HEK293 (cell line): ENCODE measurements around the gene BRD2.
A peak's percentile ranks its signal among the peaks of the same experiment; 100 is the strongest.

Experiments used
- KLF7 ChIP-seq: fragments of 450-650 bp; formaldehyde crosslinking; IDR thresholded peaks from 2 replicates; pipeline ENCODE4 v1.5.1; 2016; ENCODE audit warnings: missing biosample characterization, missing genetic modification characterization, borderline replicate concordance
- KLF9 ChIP-seq: fragments of 450-650 bp; formaldehyde crosslinking; IDR thresholded peaks from 2 replicates; pipeline ENCODE4 v1.5.1; 2016; ENCODE audit warnings: missing biosample characterization, missing genetic modification characterization, low read depth
- YY2 ChIP-seq: fragments of 450-650 bp; formaldehyde crosslinking; IDR thresholded peaks from 2 replicates; pipeline ENCODE4 v1.5.1; 2016; ENCODE audit warnings: missing biosample characterization, missing genetic modification characterization
- ZBTB10 ChIP-seq: fragments of 450-650 bp; formaldehyde crosslinking; IDR thresholded peaks from 2 replicates; pipeline ENCODE4 v1.5.1; 2016; ENCODE audit warnings: missing biosample characterization, missing genetic modification characterization
- ZBTB20 ChIP-seq: fragments of 450-650 bp; formaldehyde crosslinking; IDR thresholded peaks from 2 replicates; pipeline ENCODE4 v1.5.1; 2016; ENCODE audit warnings: missing biosample characterization, missing genetic modification characterization
- ZBTB48 ChIP-seq: fragments of 450-650 bp; formaldehyde crosslinking; IDR thresholded peaks from 2 replicates; pipeline ENCODE4 v1.5.1; 2016; ENCODE audit warnings: missing biosample characterization, missing genetic modification characterization
- ZBTB7A ChIP-seq: fragments of 450-650 bp; formaldehyde crosslinking; IDR thresholded peaks from 2 replicates; pipeline ENCODE4 v1.5.1; 2016; ENCODE audit warnings: low read depth, missing biosample characterization, missing genetic modification characterization
- ZBTB8A ChIP-seq: fragments of 450-650 bp; formaldehyde crosslinking; IDR thresholded peaks from 2 replicates; pipeline ENCODE4 v1.5.1; 2016; ENCODE audit warnings: missing biosample characterization, missing genetic modification characterization
- ZNF146 ChIP-seq: fragments of 450-650 bp; formaldehyde crosslinking; IDR thresholded peaks from 2 replicates; pipeline ENCODE4 v1.5.1; 2016; ENCODE audit warnings: missing biosample characterization, missing genetic modification characterization
- ZNF16 ChIP-seq: fragments of 450-650 bp; formaldehyde crosslinking; IDR thresholded peaks from 2 replicates; pipeline ENCODE4 v1.5.1; 2016; ENCODE audit warnings: low read depth, missing biosample characterization, missing genetic modification characterization
- ZNF214 ChIP-seq: fragments of 450-650 bp; formaldehyde crosslinking; IDR thresholded peaks from 2 replicates; pipeline ENCODE4 v1.5.1; 2017; ENCODE audit warnings: missing biosample characterization, mild to moderate bottlenecking, missing genetic modification characterization, borderline replicate concordance
- ZNF223 ChIP-seq: fragments of 450-650 bp; formaldehyde crosslinking; IDR thresholded peaks from 2 replicates; pipeline ENCODE4 v1.5.1; 2016; ENCODE audit warnings: missing biosample characterization, missing genetic modification characterization
- ZNF24 ChIP-seq: fragments of 450-650 bp; formaldehyde crosslinking; IDR thresholded peaks from 2 replicates; pipeline ENCODE4 v1.5.1; 2016; ENCODE audit warnings: missing biosample characterization, missing genetic modification characterization
- ZNF280D ChIP-seq: fragments of 450-650 bp; formaldehyde crosslinking; IDR thresholded peaks from 2 replicates; pipeline ENCODE4 v1.5.1; 2016; ENCODE audit warnings: missing biosample characterization, missing genetic modification characterization
- ZNF311 ChIP-seq: fragments of 450-650 bp; formaldehyde crosslinking; IDR thresholded peaks from 2 replicates; pipeline ENCODE4 v1.5.1; 2017; ENCODE audit warnings: missing biosample characterization, missing genetic modification characterization, borderline replicate concordance
- ZNF529 ChIP-seq: fragments of 450-650 bp; formaldehyde crosslinking; IDR thresholded peaks from 2 replicates; pipeline ENCODE4 v1.5.1; 2017; ENCODE audit warnings: missing genetic modification characterization, missing biosample characterization; ENCODE audit not compliant: insufficient replicate concordance
- ZNF558 ChIP-seq: fragments of 450-650 bp; formaldehyde crosslinking; IDR thresholded peaks from 2 replicates; pipeline ENCODE4 v1.5.1; 2016; ENCODE audit warnings: missing biosample characterization, missing genetic modification characterization
- ZNF600 ChIP-seq: fragments of 450-650 bp; formaldehyde crosslinking; IDR thresholded peaks from 2 replicates; pipeline ENCODE4 v1.5.1; 2016; ENCODE audit warnings: missing biosample characterization, missing genetic modification characterization
- ZNF623 ChIP-seq: fragments of 450-650 bp; formaldehyde crosslinking; IDR thresholded peaks from 2 replicates; pipeline ENCODE4 v1.5.1; 2016; ENCODE audit warnings: missing biosample characterization, missing genetic modification characterization
- ZNF776 ChIP-seq: fragments of 450-650 bp; formaldehyde crosslinking; IDR thresholded peaks from 2 replicates; pipeline ENCODE4 v1.5.0; 2017; ENCODE audit warnings: missing biosample characterization, missing genetic modification characterization, borderline replicate concordance
- ZNF785 ChIP-seq: fragments of 450-650 bp; formaldehyde crosslinking; IDR thresholded peaks from 2 replicates; pipeline ENCODE4 v1.5.1; 2016; ENCODE audit warnings: missing biosample characterization, missing genetic modification characterization
- ZNF837 ChIP-seq: fragments of 450-650 bp; formaldehyde crosslinking; IDR thresholded peaks from 2 replicates; pipeline ENCODE4 v1.5.1; 2016; ENCODE audit warnings: missing biosample characterization, missing genetic modification characterization
- ZSCAN16 ChIP-seq: fragments of 450-650 bp; formaldehyde crosslinking; IDR thresholded peaks from 2 replicates; pipeline ENCODE4 v1.5.1; 2016; ENCODE audit warnings: missing biosample characterization, missing genetic modification characterization
- ZSCAN23 ChIP-seq: fragments of 450-650 bp; formaldehyde crosslinking; IDR thresholded peaks from 2 replicates; pipeline ENCODE4 v1.5.1; 2016; ENCODE audit warnings: missing biosample characterization, missing genetic modification characterization
- TF ChIP-seq, protein P1 (sequence below): fragments of 450-650 bp; formaldehyde crosslinking; IDR thresholded peaks from 2 replicates; pipeline ENCODE4 v1.5.1; 2016; ENCODE audit warnings: missing biosample characterization, missing genetic modification characterization
- TF ChIP-seq, protein P2 (sequence below): fragments of 450-650 bp; formaldehyde crosslinking; IDR thresholded peaks from 2 replicates; pipeline ENCODE4 v1.5.1; 2016; ENCODE audit warnings: missing biosample characterization, missing genetic modification characterization
- TF ChIP-seq, protein P3 (sequence below): fragments of 450-650 bp; formaldehyde crosslinking; IDR thresholded peaks from 2 replicates; pipeline ENCODE4 v1.5.1; 2016; ENCODE audit warnings: missing biosample characterization, missing genetic modification characterization
- TF ChIP-seq, protein P4 (sequence below): fragments of 450-650 bp; formaldehyde crosslinking; IDR thresholded peaks from 2 replicates; pipeline ENCODE4 v1.5.1; 2016; ENCODE audit warnings: missing biosample characterization, missing genetic modification characterization

Gene BRD2

GRCh38 chr6:32971242-32971580 is 2.8 kb downstream of the BRD2 start (continued):
- TF ChIP-seq ZNF280D (tag by site-specific recombination) (no peak), ZBTB8A (no peak), YY2 (tag by site-specific recombination) (peak; percentile 74), KLF7 (tag by site-specific recombination) (no peak), ZNF16 (tag by site-specific recombination) (0 out of 2 replicates have a peak, but pooled peaks have one; percentile 22), ZBTB10 (tag by site-specific recombination) (no peak; the same call in 1 of the 2 replicates), ZNF146 (tag by site-specific recombination) (no peak), ZNF529 (tag by site-specific recombination) (no peak), ZNF24 (tag by site-specific recombination) (no peak), ZBTB48 (tag by site-specific recombination) (peak; percentile 43; the same call in 1 of the 2 replicates), ZSCAN23 (tag by site-specific recombination) (0 out of 2 replicates have a peak, but pooled peaks have one; percentile 57), ZNF623 (tag by site-specific recombination) (0 out of 2 replicates have a peak, but pooled peaks have one; percentile 36), ZNF600 (tag by site-specific recombination) (peak; percentile 3; the same call in 1 of the 2 replicates), ZNF837 (tag by site-specific recombination) (peak; percentile 67), ZNF558 (tag by site-specific recombination) (0 out of 2 replicates have a peak, but pooled peaks have one; percentile 34), ZNF785 (peak; percentile 47; the same call in 1 of the 2 replicates), ZNF311 (no peak), ZBTB7A (tag by site-specific recombination) (peak; percentile 77; the same call in 1 of the 2 replicates), ZNF776 (no peak), ZBTB20 (tag by site-specific recombination) (0 out of 2 replicates have a peak, but pooled peaks have one; percentile 31), ZNF223 (tag by site-specific recombination) (peak; percentile 7; the same call in 1 of the 2 replicates), KLF9 (tag by site-specific recombination) (no peak), ZNF214 (tag by site-specific recombination) (no peak), ZSCAN16 (tag by site-specific recombination) (peak; percentile 78)
- TF ChIP-seq, protein P1, sequence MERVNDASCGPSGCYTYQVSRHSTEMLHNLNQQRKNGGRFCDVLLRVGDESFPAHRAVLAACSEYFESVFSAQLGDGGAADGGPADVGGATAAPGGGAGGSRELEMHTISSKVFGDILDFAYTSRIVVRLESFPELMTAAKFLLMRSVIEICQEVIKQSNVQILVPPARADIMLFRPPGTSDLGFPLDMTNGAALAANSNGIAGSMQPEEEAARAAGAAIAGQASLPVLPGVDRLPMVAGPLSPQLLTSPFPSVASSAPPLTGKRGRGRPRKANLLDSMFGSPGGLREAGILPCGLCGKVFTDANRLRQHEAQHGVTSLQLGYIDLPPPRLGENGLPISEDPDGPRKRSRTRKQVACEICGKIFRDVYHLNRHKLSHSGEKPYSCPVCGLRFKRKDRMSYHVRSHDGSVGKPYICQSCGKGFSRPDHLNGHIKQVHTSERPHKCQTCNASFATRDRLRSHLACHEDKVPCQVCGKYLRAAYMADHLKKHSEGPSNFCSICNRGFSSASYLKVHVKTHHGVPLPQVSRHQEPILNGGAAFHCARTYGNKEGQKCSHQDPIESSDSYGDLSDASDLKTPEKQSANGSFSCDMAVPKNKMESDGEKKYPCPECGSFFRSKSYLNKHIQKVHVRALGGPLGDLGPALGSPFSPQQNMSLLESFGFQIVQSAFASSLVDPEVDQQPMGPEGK: no peak
- TF ChIP-seq, protein P2, sequence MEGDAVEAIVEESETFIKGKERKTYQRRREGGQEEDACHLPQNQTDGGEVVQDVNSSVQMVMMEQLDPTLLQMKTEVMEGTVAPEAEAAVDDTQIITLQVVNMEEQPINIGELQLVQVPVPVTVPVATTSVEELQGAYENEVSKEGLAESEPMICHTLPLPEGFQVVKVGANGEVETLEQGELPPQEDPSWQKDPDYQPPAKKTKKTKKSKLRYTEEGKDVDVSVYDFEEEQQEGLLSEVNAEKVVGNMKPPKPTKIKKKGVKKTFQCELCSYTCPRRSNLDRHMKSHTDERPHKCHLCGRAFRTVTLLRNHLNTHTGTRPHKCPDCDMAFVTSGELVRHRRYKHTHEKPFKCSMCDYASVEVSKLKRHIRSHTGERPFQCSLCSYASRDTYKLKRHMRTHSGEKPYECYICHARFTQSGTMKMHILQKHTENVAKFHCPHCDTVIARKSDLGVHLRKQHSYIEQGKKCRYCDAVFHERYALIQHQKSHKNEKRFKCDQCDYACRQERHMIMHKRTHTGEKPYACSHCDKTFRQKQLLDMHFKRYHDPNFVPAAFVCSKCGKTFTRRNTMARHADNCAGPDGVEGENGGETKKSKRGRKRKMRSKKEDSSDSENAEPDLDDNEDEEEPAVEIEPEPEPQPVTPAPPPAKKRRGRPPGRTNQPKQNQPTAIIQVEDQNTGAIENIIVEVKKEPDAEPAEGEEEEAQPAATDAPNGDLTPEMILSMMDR (tag by site-specific recombination): 0 out of 2 replicates have a peak, but pooled peaks have one; percentile 36
- TF ChIP-seq, protein P3, sequence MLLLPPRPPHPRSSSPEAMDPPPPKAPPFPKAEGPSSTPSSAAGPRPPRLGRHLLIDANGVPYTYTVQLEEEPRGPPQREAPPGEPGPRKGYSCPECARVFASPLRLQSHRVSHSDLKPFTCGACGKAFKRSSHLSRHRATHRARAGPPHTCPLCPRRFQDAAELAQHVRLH: 0 out of 2 replicates have a peak, but pooled peaks have one; percentile 47
- TF ChIP-seq, protein P4, sequence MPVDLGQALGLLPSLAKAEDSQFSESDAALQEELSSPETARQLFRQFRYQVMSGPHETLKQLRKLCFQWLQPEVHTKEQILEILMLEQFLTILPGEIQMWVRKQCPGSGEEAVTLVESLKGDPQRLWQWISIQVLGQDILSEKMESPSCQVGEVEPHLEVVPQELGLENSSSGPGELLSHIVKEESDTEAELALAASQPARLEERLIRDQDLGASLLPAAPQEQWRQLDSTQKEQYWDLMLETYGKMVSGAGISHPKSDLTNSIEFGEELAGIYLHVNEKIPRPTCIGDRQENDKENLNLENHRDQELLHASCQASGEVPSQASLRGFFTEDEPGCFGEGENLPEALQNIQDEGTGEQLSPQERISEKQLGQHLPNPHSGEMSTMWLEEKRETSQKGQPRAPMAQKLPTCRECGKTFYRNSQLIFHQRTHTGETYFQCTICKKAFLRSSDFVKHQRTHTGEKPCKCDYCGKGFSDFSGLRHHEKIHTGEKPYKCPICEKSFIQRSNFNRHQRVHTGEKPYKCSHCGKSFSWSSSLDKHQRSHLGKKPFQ: no peak
